Endothelial cell of umbilical vein (primary cell): ENCODE measurements around the gene TTLL7. TPM values are rescaled to one million over a fixed set of nuclear protein-coding genes. Genes with fewer than 3 reads are reported as not detected.

Source experiments
- BruUV-seq: library from RNA; stranded (reverse); fragments of 400-500 nt; replicated peaks from 2 replicates; lab custom pipeline; 2021; lab: Mats Ljungman, UMichigan
- CTCF ChIA-PET: fragments of 300-600, 350-600 bp; sonication (Branson Sonifier 250); formaldehyde crosslinking; loops from one replicate; lab custom pipeline; 2021; ENCODE audit warnings: antibody characterized with exemption, inconsistent platforms; lab: Charles Lee
- POLR2A ChIA-PET: fragments of 300-600, 350-600 bp; sonication (Branson Sonifier 250); formaldehyde crosslinking; loops from one replicate; lab custom pipeline; 2021; ENCODE audit warnings: antibody characterized with exemption, inconsistent platforms; lab: Charles Lee
- DNase-seq: peaks from one replicate; pipeline ENCODE4 v3.0.0-alpha.2; 2011; ENCODE audit warnings: low read depth, low spot score
- FAIRE-seq: peaks from 2 replicates; lab custom pipeline; 2011; peaks lifted over from hg19 to GRCh38; lab: Jason Lieb, UNC
- H2AFZ ChIP-seq: 2 replicates; pipeline ENCODE4 v1.6.0; 2012; ENCODE audit warnings: low read depth, low read length, control low read depth, inconsistent platforms
- H3K27ac ChIP-seq: 2 replicates; pipeline ENCODE4 v1.5.1; 2011; ENCODE audit warnings: low read depth, mild to moderate bottlenecking, control low read depth, low read length, moderate library complexity; ENCODE audit not compliant: insufficient read depth
- H3K27me3 ChIP-seq, 2 experiments: 2 replicates each; pipeline versions ENCODE4 v1.6.0 to v1.6.1; 2011; ENCODE audit warnings: low read length in 2 of 2, mixed read lengths in 1 of 2; ENCODE audit not compliant: control insufficient read depth in 2 of 2, insufficient read depth in 2 of 2
- H3K36me3 ChIP-seq, 2 experiments: 2 replicates in 1 of 2; 3 replicates in 1 of 2; pipeline ENCODE4 v1.5.1; 2011; ENCODE audit warnings: low read length in 2 of 2, mild to moderate bottlenecking in 1 of 2, moderate library complexity in 1 of 2; ENCODE audit not compliant: control insufficient read depth in 2 of 2, insufficient read depth in 2 of 2; ENCODE audit errors: extremely low read depth in 1 of 2
- H3K4me1 ChIP-seq: 3 replicates; pipeline ENCODE4 v1.5.1; 2011; ENCODE audit warnings: mild to moderate bottlenecking, low read length; ENCODE audit not compliant: control insufficient read depth, insufficient read depth; ENCODE audit errors: extremely low read depth
- H3K4me2 ChIP-seq: 2 replicates; pipeline ENCODE4 v1.6.1; 2011; ENCODE audit warnings: low read length, control low read depth, mixed read lengths; ENCODE audit not compliant: insufficient read depth
- H3K4me3 ChIP-seq, 3 experiments: fragments of 200-600 bp in 1 of 3; sonication (generic), shearing (Covaris generic) in 1 of 3; replicated peaks in 1 of 3; 2 replicates each; pipeline ENCODE4 v1.5.1; 2011 to 2016; ENCODE audit warnings: control low read depth in 3 of 3, low read length in 3 of 3, mild to moderate bottlenecking in 2 of 3, inconsistent platforms in 1 of 3, low read depth in 1 of 3, moderate library complexity in 1 of 3; ENCODE audit not compliant: insufficient read depth in 1 of 3
- H3K79me2 ChIP-seq: 2 replicates; pipeline ENCODE4 v1.6.0; 2012; ENCODE audit warnings: low read length, inconsistent platforms; ENCODE audit not compliant: control insufficient read depth, insufficient read depth
- H3K9ac ChIP-seq: replicated peaks from 2 replicates; pipeline ENCODE3; 2011; ENCODE audit warnings: low read length, control low read depth; ENCODE audit not compliant: insufficient read depth; ENCODE audit errors: extremely low read depth
- H3K9me1 ChIP-seq: replicated peaks from 3 replicates; pipeline ENCODE4 v1.6.0; 2011; ENCODE audit warnings: mild to moderate bottlenecking, low read length; ENCODE audit not compliant: control insufficient read depth, insufficient read depth; ENCODE audit errors: extremely low read depth
- H3K9me3 ChIP-seq: replicated peaks from 2 replicates; pipeline ENCODE4 v1.5.1; 2012; ENCODE audit warnings: low read length, inconsistent platforms; ENCODE audit not compliant: control insufficient read depth, insufficient read depth
- H4K20me1 ChIP-seq: replicated peaks from 2 replicates; pipeline ENCODE3; 2011; ENCODE audit warnings: mild to moderate bottlenecking, low read length; ENCODE audit not compliant: control insufficient read depth, insufficient read depth; ENCODE audit errors: extremely low read depth
- EZH2 ChIP-seq: IDR thresholded peaks from 2 replicates; pipeline ENCODE4 v1.6.1; 2012; ENCODE audit warnings: borderline replicate concordance, low read depth, mild to moderate bottlenecking, moderate library complexity, low read length, inconsistent platforms; ENCODE audit not compliant: severe bottlenecking
- FOS ChIP-seq: IDR thresholded peaks from 2 replicates; pipeline ENCODE4 v1.6.1; 2011; ENCODE audit warnings: mild to moderate bottlenecking, low read length, moderate library complexity, borderline replicate concordance; ENCODE audit not compliant: insufficient read depth
- GATA2 ChIP-seq: IDR thresholded peaks from 2 replicates; pipeline ENCODE4 v1.7.0; 2011; ENCODE audit warnings: low read depth, mild to moderate bottlenecking, moderate library complexity, mixed read lengths, low read length; ENCODE audit not compliant: insufficient read length, insufficient read depth
- JUN ChIP-seq: IDR thresholded peaks from 2 replicates; pipeline ENCODE4 v1.6.1; 2011; ENCODE audit warnings: borderline replicate concordance, low read depth; ENCODE audit not compliant: insufficient read length, insufficient read depth
- MYC ChIP-seq: IDR thresholded peaks from one replicate; pipeline ENCODE4 v1.6.1; 2011; ENCODE audit warnings: mild to moderate bottlenecking, low read depth, low read length
- POLR2A ChIP-seq: IDR thresholded peaks from 2 replicates; pipeline ENCODE4 v1.6.1; 2012; ENCODE audit warnings: low read depth, mild to moderate bottlenecking, control low read depth, low read length
- POLR2AphosphoS5 ChIP-seq: IDR thresholded peaks from 2 replicates; pipeline ENCODE4 v1.6.1; 2012; ENCODE audit warnings: low read depth, mild to moderate bottlenecking, control low read depth, low read length, moderate library complexity; ENCODE audit not compliant: insufficient read depth
- dilution Hi-C: fragments of 300-500 bp; cut with MboI; formaldehyde crosslinking; loops from one replicate; pipeline ENCODE4 v1.15.0; 2019; ENCODE audit warnings: low sequenced_read_pairs; ENCODE audit not compliant: extremely low pct_ligation_motif_present
- intact Hi-C: fragments of 100-400 bp; cut with micrococcal nuclease; formaldehyde crosslinking; loops from one replicate; pipeline ENCODE4 v1.10.0; 2022
- polyA plus RNA-seq, 4 experiments: library from polyadenylated mRNA; depleted of rRNA in 3 of 4; stranded (reverse) in 3 of 4; unstranded in 1 of 4; fragments of >200 nt; gene quantifications; 2 replicates each; pipeline versions ENCODE4 v1.2.1 to v1.2.3, GENCODE V29; 2011 to 2012; ENCODE audit warnings: missing spikeins in 1 of 4
- total RNA-seq: library from RNA; stranded (reverse); gene quantifications from 2 replicates; pipeline ENCODE4 v1.2.3, GENCODE V29; 2021
- TF ChIP-seq, protein P1 (sequence below), 2 donors: IDR thresholded peaks; 1 replicate in 1 of 2; 2 replicates in 1 of 2; pipeline ENCODE4 v1.5.1; 2011; ENCODE audit warnings: low read length in 2 of 2, mild to moderate bottlenecking in 2 of 2, moderate library complexity in 2 of 2, control low read depth in 1 of 2, inconsistent platforms in 1 of 2, low read depth in 1 of 2; ENCODE audit not compliant: insufficient read depth in 1 of 2; ENCODE audit errors: extremely low read depth in 1 of 2
- TF ChIP-seq, protein P2 (sequence below): IDR thresholded peaks from 2 replicates; pipeline ENCODE4 v1.6.1; 2011; ENCODE audit not compliant: insufficient read depth, insufficient read length

The TTLL7 gene
- total and polyA plus RNA-seq, 2 donors (not counting 3 experiments of a cell fraction or from before 2014, with no cell fraction given): 2.1 to 11.7 TPM

GRCh38 chr1:84021822-84022221 lies 22.9 kb upstream of the TTLL7 start:
- Histone ChIP-seq H3K9ac (no peak overlapping the region), H3K4me2 (no peak overlapping the region), H3K4me1 (no peaks in the 10 kb centered on the region), H3K9me1 (no peaks in the 10 kb centered on the region), H3K9me3 (no peaks in the 10 kb centered on the region), H2AFZ (no peak overlapping the region), H3K79me2 (no peaks in the 10 kb centered on the region), H3K36me3 (no peaks in the 10 kb centered on the region), H3K4me3 (no peak overlapping the region), H3K27ac (no peak overlapping the region), H3K27me3 (peaks cover 1 to 15% of the 10 kb centered on the region in 2 experiments), H4K20me1 (no peaks in the 10 kb centered on the region)
- dilution Hi-C loops: no loop called here
- intact Hi-C loops: no loop called here
- CTCF ChIA-PET: interaction anchor here (2.5 kb wide), 1 partner anchor 20 kb away, joined by 5 read pairs; no protein-coding TSS in a partner anchor
- POLR2A ChIA-PET: no interaction called here
- TF ChIP-seq MYC: no peak
- TF ChIP-seq FOS: no peak
- TF ChIP-seq, protein P1, sequence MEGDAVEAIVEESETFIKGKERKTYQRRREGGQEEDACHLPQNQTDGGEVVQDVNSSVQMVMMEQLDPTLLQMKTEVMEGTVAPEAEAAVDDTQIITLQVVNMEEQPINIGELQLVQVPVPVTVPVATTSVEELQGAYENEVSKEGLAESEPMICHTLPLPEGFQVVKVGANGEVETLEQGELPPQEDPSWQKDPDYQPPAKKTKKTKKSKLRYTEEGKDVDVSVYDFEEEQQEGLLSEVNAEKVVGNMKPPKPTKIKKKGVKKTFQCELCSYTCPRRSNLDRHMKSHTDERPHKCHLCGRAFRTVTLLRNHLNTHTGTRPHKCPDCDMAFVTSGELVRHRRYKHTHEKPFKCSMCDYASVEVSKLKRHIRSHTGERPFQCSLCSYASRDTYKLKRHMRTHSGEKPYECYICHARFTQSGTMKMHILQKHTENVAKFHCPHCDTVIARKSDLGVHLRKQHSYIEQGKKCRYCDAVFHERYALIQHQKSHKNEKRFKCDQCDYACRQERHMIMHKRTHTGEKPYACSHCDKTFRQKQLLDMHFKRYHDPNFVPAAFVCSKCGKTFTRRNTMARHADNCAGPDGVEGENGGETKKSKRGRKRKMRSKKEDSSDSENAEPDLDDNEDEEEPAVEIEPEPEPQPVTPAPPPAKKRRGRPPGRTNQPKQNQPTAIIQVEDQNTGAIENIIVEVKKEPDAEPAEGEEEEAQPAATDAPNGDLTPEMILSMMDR (IDR thresholded peaks at IDR 0.05; ENCODE audit: extremely low read depth in 1 of 2, insufficient read depth in 1 of 2, low read depth in 1 of 2, low read length in 2 of 2): no peak
- TF ChIP-seq POLR2A: no peak
- TF ChIP-seq, protein P2, sequence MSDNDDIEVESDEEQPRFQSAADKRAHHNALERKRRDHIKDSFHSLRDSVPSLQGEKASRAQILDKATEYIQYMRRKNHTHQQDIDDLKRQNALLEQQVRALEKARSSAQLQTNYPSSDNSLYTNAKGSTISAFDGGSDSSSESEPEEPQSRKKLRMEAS: no peak
- TF ChIP-seq GATA2: no peak
- no peak for TF ChIP-seq EZH2
- TF ChIP-seq JUN: no peak
- no peak for TF ChIP-seq POLR2AphosphoS5
- DNase-seq (no peak), FAIRE-seq (no peak)
- no TSS peak for BruUV-seq
